DND-41 (cell line): ENCODE data around the gene FAM47C.
"Not testable (repeated sequence)": the region's sequence is repeated elsewhere in the genome, so short reads cannot be mapped to it uniquely, and the experiment has no call there.

Source experiments
- ATAC-seq: fragments of 200-7000 bp; cut with Tn5 transposase; 3 replicates; pipeline ENCODE4 v1.9.1; 2021; ENCODE audit warnings: low read depth; ENCODE audit not compliant: insufficient read depth
- DNase-seq: peaks from one replicate; pipeline ENCODE4 v3.0.0-alpha.2; 2020
- H2AFZ ChIP-seq: 2 replicates; pipeline ENCODE4 v1.6.0; 2012; ENCODE audit warnings: low read depth, low read length
- H3K27ac ChIP-seq: 2 replicates; pipeline ENCODE4 v1.5.1; 2012; ENCODE audit warnings: low read length, inconsistent platforms
- H3K27me3 ChIP-seq: fragments of 200-600 bp; sonication (generic); 2 replicates; pipeline ENCODE4 v1.6.0; 2012; ENCODE audit warnings: low read length, mild to moderate bottlenecking, inconsistent platforms; ENCODE audit not compliant: insufficient read depth, poor library complexity
- H3K36me3 ChIP-seq: 2 replicates; pipeline ENCODE4 v1.5.1; 2012; ENCODE audit warnings: low read length, inconsistent platforms; ENCODE audit not compliant: insufficient read depth
- H3K4me1 ChIP-seq: 2 replicates; pipeline ENCODE4 v1.5.1; 2012; ENCODE audit warnings: mild to moderate bottlenecking, low read length; ENCODE audit not compliant: insufficient read depth
- H3K4me2 ChIP-seq: 2 replicates; pipeline ENCODE4 v1.6.0; 2012; ENCODE audit warnings: mild to moderate bottlenecking, moderate library complexity, low read length, inconsistent platforms; ENCODE audit not compliant: insufficient read depth
- H3K4me3 ChIP-seq, 2 experiments: fragments of 200-600 bp in 1 of 2; shearing (Covaris generic) in 1 of 2; 2 replicates each; pipeline ENCODE4 v1.5.1; 2012 to 2016; ENCODE audit warnings: inconsistent platforms in 2 of 2, low read length in 2 of 2, mild to moderate bottlenecking in 2 of 2, low read depth in 1 of 2, moderate library complexity in 1 of 2
- H3K79me2 ChIP-seq: 2 replicates; pipeline ENCODE4 v1.6.0; 2012; ENCODE audit warnings: low read length, inconsistent platforms; ENCODE audit not compliant: insufficient read depth
- H3K9ac ChIP-seq: 2 replicates; pipeline ENCODE4 v1.6.0; 2012; ENCODE audit warnings: low read depth, mild to moderate bottlenecking, inconsistent platforms, low read length, moderate library complexity
- H3K9me3 ChIP-seq: 2 replicates; pipeline ENCODE4 v1.5.1; 2012; ENCODE audit warnings: low read length, moderate library complexity, mild to moderate bottlenecking, inconsistent platforms; ENCODE audit not compliant: insufficient read depth, severe bottlenecking
- H4K20me1 ChIP-seq: 2 replicates; pipeline ENCODE4 v1.6.0; 2012; ENCODE audit warnings: low read length; ENCODE audit not compliant: insufficient read depth
- CTCF ChIP-seq: IDR thresholded peaks from 2 replicates; pipeline ENCODE4 v1.5.1; 2012; ENCODE audit warnings: borderline replicate concordance, low read length, moderate library complexity, mild to moderate bottlenecking; ENCODE audit not compliant: poor library complexity, severe bottlenecking; ENCODE audit errors: extremely low read depth
- EZH2 ChIP-seq: IDR thresholded peaks from 3 replicates; pipeline ENCODE4 v1.6.1; 2012; ENCODE audit warnings: borderline replicate concordance, low read depth, mild to moderate bottlenecking, moderate library complexity, low read length, inconsistent platforms; ENCODE audit not compliant: severe bottlenecking

The FAM47C gene

GRCh38 chrX:37008182-37008581, at the start of gene FAM47C:
TSS of gene FAM47C (plus strand) at chrX:37008366. CDS start at chrX:37008411, 45 bp downstream.
- not testable (repeated sequence) for DNase-seq, H4K20me1 ChIP-seq, H3K36me3 ChIP-seq, ATAC-seq, H3K9me3 ChIP-seq, H3K27me3 ChIP-seq, H3K27ac ChIP-seq, H3K4me1 ChIP-seq, H3K79me2 ChIP-seq, H3K9ac ChIP-seq, H3K4me3 ChIP-seq, H3K4me2 ChIP-seq, H2AFZ ChIP-seq

- H3K36me3 ChIP-seq = no peaks in the 10 kb centered on the region
- no peak for DNase-seq
- no peak overlapping the region for H3K4me3 ChIP-seq
- H4K20me1 ChIP-seq = no peaks in the 10 kb centered on the region
- H2AFZ ChIP-seq = no peak overlapping the region
- H3K79me2 ChIP-seq = no peaks in the 10 kb centered on the region
- no peak overlapping the region for H3K27ac ChIP-seq
- H3K9ac ChIP-seq = no peak overlapping the region
- H3K27me3 ChIP-seq = no peaks in the 10 kb centered on the region
- ATAC-seq = no peak
- TF ChIP-seq CTCF (no peak), EZH2 (no peak)
- H3K4me2 ChIP-seq = no peak overlapping the region
- no peaks in the 10 kb centered on the region for H3K4me1 ChIP-seq
- no peaks in the 10 kb centered on the region for H3K9me3 ChIP-seq
Measured at GRCh38 chrX:36961590-36961989, 46.6 kb upstream of the FAM47C start.

GRCh38 chrX:36963069-36963808, 44.9 kb upstream of the FAM47C start:
- Histone ChIP-seq H3K4me2 (no peak overlapping the region), H3K27ac (no peak overlapping the region), H2AFZ (no peak overlapping the region), H3K4me3 (no peak overlapping the region), H3K4me1 (no peaks in the 10 kb centered on the region), H3K9ac (no peak overlapping the region), H3K9me3 (no peaks in the 10 kb centered on the region), H3K79me2 (no peaks in the 10 kb centered on the region), H3K27me3 (no peaks in the 10 kb centered on the region), H3K36me3 (no peaks in the 10 kb centered on the region), H4K20me1 (no peaks in the 10 kb centered on the region)
- no peak for ATAC-seq
- no peak for DNase-seq
- TF ChIP-seq CTCF (no peak), EZH2 (no peak)

- H3K27me3 ChIP-seq = no peaks in the 10 kb centered on the region
- no peaks in the 10 kb centered on the region for H4K20me1 ChIP-seq
- no peak for DNase-seq
- no peak overlapping the region for H3K27ac ChIP-seq
- no peak overlapping the region for H3K4me3 ChIP-seq
- no peaks in the 10 kb centered on the region for H3K36me3 ChIP-seq
- H3K79me2 ChIP-seq = no peaks in the 10 kb centered on the region
- no peak for ATAC-seq
- no peak overlapping the region for H2AFZ ChIP-seq
- no peaks in the 10 kb centered on the region for H3K9me3 ChIP-seq
- no peak overlapping the region for H3K9ac ChIP-seq
- no peak overlapping the region for H3K4me2 ChIP-seq
- H3K4me1 ChIP-seq = no peaks in the 10 kb centered on the region
- TF ChIP-seq CTCF (no peak), EZH2 (no peak)
Measured at GRCh38 chrX:36963852-36964251, 44.3 kb upstream of the FAM47C start.
